ENCODE data around the gene PPP6R2.

DNA sequence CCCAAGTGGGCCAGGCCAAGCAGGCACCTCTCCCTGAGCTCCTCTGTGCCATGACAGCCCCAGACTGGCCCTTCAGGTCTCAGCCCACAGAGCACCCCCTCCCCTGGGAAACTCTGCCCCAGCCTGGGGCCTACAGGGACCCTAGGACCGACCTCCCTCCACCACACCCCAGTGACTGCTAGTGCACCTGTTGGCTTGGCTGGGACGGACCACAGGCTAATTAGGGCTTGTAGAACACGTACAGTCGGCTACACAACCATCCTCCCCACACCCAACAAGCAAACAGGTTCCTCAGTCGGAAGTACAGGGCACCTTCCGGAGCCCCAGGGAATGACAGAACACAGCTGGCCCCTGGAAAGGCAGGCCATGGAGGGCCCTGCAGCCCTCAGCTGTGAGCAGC lies 127.4 kb downstream of the PPP6R2 start:
- TF ChIP-seq POLR2A (IDR thresholded peaks at IDR 0.05) (no peak), POLR2AphosphoS5 (IDR thresholded peaks at IDR 0.05) (no peak)
- TF ChIP-seq, protein P1, sequence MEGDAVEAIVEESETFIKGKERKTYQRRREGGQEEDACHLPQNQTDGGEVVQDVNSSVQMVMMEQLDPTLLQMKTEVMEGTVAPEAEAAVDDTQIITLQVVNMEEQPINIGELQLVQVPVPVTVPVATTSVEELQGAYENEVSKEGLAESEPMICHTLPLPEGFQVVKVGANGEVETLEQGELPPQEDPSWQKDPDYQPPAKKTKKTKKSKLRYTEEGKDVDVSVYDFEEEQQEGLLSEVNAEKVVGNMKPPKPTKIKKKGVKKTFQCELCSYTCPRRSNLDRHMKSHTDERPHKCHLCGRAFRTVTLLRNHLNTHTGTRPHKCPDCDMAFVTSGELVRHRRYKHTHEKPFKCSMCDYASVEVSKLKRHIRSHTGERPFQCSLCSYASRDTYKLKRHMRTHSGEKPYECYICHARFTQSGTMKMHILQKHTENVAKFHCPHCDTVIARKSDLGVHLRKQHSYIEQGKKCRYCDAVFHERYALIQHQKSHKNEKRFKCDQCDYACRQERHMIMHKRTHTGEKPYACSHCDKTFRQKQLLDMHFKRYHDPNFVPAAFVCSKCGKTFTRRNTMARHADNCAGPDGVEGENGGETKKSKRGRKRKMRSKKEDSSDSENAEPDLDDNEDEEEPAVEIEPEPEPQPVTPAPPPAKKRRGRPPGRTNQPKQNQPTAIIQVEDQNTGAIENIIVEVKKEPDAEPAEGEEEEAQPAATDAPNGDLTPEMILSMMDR (IDR thresholded peaks at IDR 0.05 in 8 of 11, conservative IDR thresholded peaks at IDR 0.05 in 3 of 11): no peak

Measured in spleen (tissue), 7 donors.